Mesenchymal stem cell (in vitro differentiated cells and primary cell): ENCODE data around the gene ITSN1.

Experiments
- DNase-seq: peaks from one replicate; pipeline ENCODE4 v3.0.0-alpha.2; 2013
- H2AFZ ChIP-seq: one replicate; pipeline ENCODE4 v1.6.1; 2013; ENCODE audit warnings: low read depth, mild to moderate bottlenecking, control low read depth, inconsistent platforms, low read length, moderate library complexity
- H2AK5ac ChIP-seq: 2 replicates; pipeline ENCODE4 v1.6.1; 2013; ENCODE audit warnings: low read length, moderate library complexity, mild to moderate bottlenecking, inconsistent platforms; ENCODE audit not compliant: severe bottlenecking
- H2BK120ac ChIP-seq: one replicate; pipeline ENCODE4 v1.6.1; 2013; ENCODE audit warnings: low read depth, mild to moderate bottlenecking, inconsistent platforms, low read length, moderate library complexity
- H2BK12ac ChIP-seq, 2 experiments: one replicate each; pipeline ENCODE4 v1.6.1; 2013; ENCODE audit warnings: inconsistent platforms in 2 of 2, low read length in 2 of 2, mild to moderate bottlenecking in 2 of 2, moderate library complexity in 2 of 2, control low read depth in 1 of 2
- H2BK15ac ChIP-seq: one replicate; pipeline ENCODE4 v1.6.1; 2013; ENCODE audit warnings: mild to moderate bottlenecking, low read depth, inconsistent platforms; ENCODE audit not compliant: poor library complexity, severe bottlenecking
- H2BK5ac ChIP-seq: 2 replicates; pipeline ENCODE4 v1.6.1; 2013; ENCODE audit warnings: low read depth, mild to moderate bottlenecking, low read length, control low read depth, inconsistent platforms; ENCODE audit not compliant: poor library complexity, severe bottlenecking
- H3K14ac ChIP-seq, 2 experiments: one replicate each; pipeline ENCODE4 v1.6.1; 2013; ENCODE audit warnings: inconsistent platforms in 2 of 2, low read length in 2 of 2, control low read depth in 1 of 2, mild to moderate bottlenecking in 1 of 2, moderate library complexity in 1 of 2
- H3K18ac ChIP-seq, 2 experiments: one replicate each; pipeline ENCODE4 v1.6.1; 2013; ENCODE audit warnings: inconsistent platforms in 2 of 2, low read length in 2 of 2, control low read depth in 1 of 2, low read depth in 1 of 2, mild to moderate bottlenecking in 1 of 2
- H3K23ac ChIP-seq, 2 experiments: one replicate each; pipeline ENCODE4 v1.6.1; 2013; ENCODE audit warnings: inconsistent platforms in 2 of 2, low read length in 2 of 2, mild to moderate bottlenecking in 2 of 2, moderate library complexity in 2 of 2, control low read depth in 1 of 2
- H3K27ac ChIP-seq: 2 replicates; pipeline ENCODE4 v1.5.1; 2013; ENCODE audit warnings: mild to moderate bottlenecking, moderate library complexity, low read length, control low read depth, inconsistent platforms; ENCODE audit not compliant: poor library complexity, severe bottlenecking
- H3K27me3 ChIP-seq, 2 experiments: 2 replicates each; pipeline versions ENCODE4 v1.6.1 to v1.7.0; 2013; ENCODE audit warnings: low read length in 2 of 2, mild to moderate bottlenecking in 2 of 2, moderate library complexity in 2 of 2, control low read depth in 1 of 2, inconsistent platforms in 1 of 2; ENCODE audit not compliant: control insufficient read depth in 1 of 2, insufficient read depth in 1 of 2
- H3K36me3 ChIP-seq, 2 experiments: 2 replicates each; pipeline versions ENCODE4 v1.6.1 to v1.7.0; 2013; ENCODE audit warnings: low read length in 2 of 2, control low read depth in 1 of 2, inconsistent platforms in 1 of 2, low read depth in 1 of 2, mild to moderate bottlenecking in 1 of 2; ENCODE audit not compliant: insufficient read depth in 2 of 2, control insufficient read depth in 1 of 2
- H3K4ac ChIP-seq, 2 experiments: one replicate each; pipeline ENCODE4 v1.6.1; 2013; ENCODE audit warnings: inconsistent platforms in 2 of 2, low read length in 2 of 2, mild to moderate bottlenecking in 2 of 2, moderate library complexity in 2 of 2, control low read depth in 1 of 2, low read depth in 1 of 2
- H3K4me1 ChIP-seq: 2 replicates; pipeline ENCODE4 v1.6.1; 2013; ENCODE audit warnings: low read depth, low read length, control low read depth; ENCODE audit not compliant: control insufficient read depth, insufficient read depth
- H3K4me2 ChIP-seq: 2 replicates; pipeline ENCODE4 v1.6.1; 2013; ENCODE audit warnings: low read length, mild to moderate bottlenecking, inconsistent platforms; ENCODE audit not compliant: poor library complexity, severe bottlenecking
- H3K4me3 ChIP-seq, 2 experiments: 2 replicates each; pipeline versions ENCODE4 v1.5.1 to v1.7.0; 2013; ENCODE audit warnings: low read length in 2 of 2, mild to moderate bottlenecking in 2 of 2, control low read depth in 1 of 2, low read depth in 1 of 2; ENCODE audit not compliant: insufficient read depth in 1 of 2
- H3K79me1 ChIP-seq: replicated peaks from 2 replicates; pipeline ENCODE4 v1.6.1; 2013; ENCODE audit warnings: mild to moderate bottlenecking, control low read depth, low read length, inconsistent platforms; ENCODE audit not compliant: poor library complexity, severe bottlenecking
- H3K9ac ChIP-seq: 2 replicates; pipeline ENCODE4 v1.7.0; 2013; ENCODE audit warnings: mild to moderate bottlenecking, low read length, moderate library complexity
- H3K9me3 ChIP-seq: 2 replicates; pipeline ENCODE4 v1.7.0; 2013; ENCODE audit warnings: mild to moderate bottlenecking, low read length; ENCODE audit not compliant: control insufficient read depth
- H4K8ac ChIP-seq: one replicate; pipeline ENCODE4 v1.6.1; 2013; ENCODE audit warnings: inconsistent platforms, mild to moderate bottlenecking, low read length, moderate library complexity
- H4K91ac ChIP-seq: one replicate; pipeline ENCODE4 v1.6.1; 2013; ENCODE audit warnings: mild to moderate bottlenecking, low read length, inconsistent platforms
- WGBS: methylation state at CpG from one replicate; pipeline ENCODE4 v1.1.7; 2013; ENCODE audit warnings: mixed read lengths; 5-methylcytosine and 5-hydroxymethylcytosine counted together

Gene ITSN1

DNA sequence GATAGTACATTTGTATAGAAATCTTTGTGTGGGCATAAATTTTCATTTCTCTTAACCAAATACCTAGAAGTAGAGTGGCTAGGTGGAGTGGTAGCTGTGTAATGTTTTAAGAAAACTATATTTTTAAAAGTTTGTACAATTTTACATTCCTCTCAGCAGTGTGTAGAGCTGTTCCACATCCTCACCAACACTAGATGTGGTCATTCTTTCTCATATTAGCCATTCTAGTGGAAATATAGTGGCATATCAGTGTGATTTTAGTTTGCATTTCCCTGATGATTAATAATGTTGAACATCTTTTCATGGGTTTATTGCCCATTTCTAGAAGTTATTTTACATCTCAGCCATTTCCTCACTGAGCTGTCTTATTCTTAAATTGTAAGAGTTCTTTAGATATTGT, 65.5 kb downstream of the ITSN1 start:
- no peak overlapping the region for H2BK12ac ChIP-seq

DNA sequence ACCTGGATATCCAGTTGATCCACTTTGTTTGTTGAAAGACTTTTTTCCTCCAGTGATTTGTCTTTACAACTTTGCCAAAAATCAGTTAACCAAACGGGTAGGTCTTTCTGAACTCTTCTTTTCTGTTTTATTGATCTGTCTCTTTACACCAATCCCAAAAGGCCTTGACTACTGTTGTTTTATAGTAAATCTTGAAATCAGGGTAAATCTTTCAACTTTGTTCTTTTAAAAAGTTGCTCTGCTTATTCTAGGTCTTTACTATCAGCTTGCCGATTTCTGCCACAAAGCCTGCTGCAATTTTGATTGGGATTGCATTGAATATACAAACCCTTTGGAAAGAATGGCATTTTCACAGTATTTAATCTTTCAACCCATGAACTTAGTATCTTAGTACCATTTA, 66.6 kb downstream of the ITSN1 start:
- Histone ChIP-seq H3K14ac (no peak overlapping the region), H2BK120ac (no peak overlapping the region), H3K9me3 (no peaks in the 10 kb centered on the region), H2AFZ (no peak overlapping the region), H2BK5ac (no peak overlapping the region), H3K9ac (no peak overlapping the region), H4K8ac (no peak overlapping the region), H3K4ac (no peak overlapping the region), H3K36me3 (peaks cover 0 to 3% of the 10 kb centered on the region in 2 experiments), H3K79me1 (peaks cover 6% of the 10 kb centered on the region), H3K27ac (no peak overlapping the region), H3K4me3 (no peak overlapping the region), H4K91ac (no peak overlapping the region), H3K4me2 (no peak overlapping the region), H3K27me3 (no peaks in the 10 kb centered on the region), H3K4me1 (peaks cover 3% of the 10 kb centered on the region), H2BK15ac (no peak overlapping the region), H3K18ac (no peak overlapping the region), H2AK5ac (no peak overlapping the region), H2BK12ac (no peak overlapping the region), H3K23ac (no peak overlapping the region)
- 92% methylated on average over 2 of the region's 2 CpGs for WGBS
- DNase-seq: no peak

More for the DNA sequence above, 65.5 kb downstream of the ITSN1 start:
- Histone ChIP-seq H3K9me3 (no peaks in the 10 kb centered on the region), H3K27ac (no peak overlapping the region), H3K36me3 (peaks cover 0 to 3% of the 10 kb centered on the region in 2 experiments), H2BK120ac (no peak overlapping the region), H3K4ac (no peak overlapping the region), H3K4me2 (no peak overlapping the region), H2AFZ (no peak overlapping the region), H3K14ac (no peak overlapping the region), H2AK5ac (no peak overlapping the region), H3K9ac (no peak overlapping the region), H4K8ac (no peak overlapping the region), H4K91ac (no peak overlapping the region), H3K27me3 (no peaks in the 10 kb centered on the region), H3K18ac (no peak overlapping the region), H3K4me1 (peaks cover 5% of the 10 kb centered on the region), H3K79me1 (peaks cover 4% of the 10 kb centered on the region), H3K23ac (no peak overlapping the region), H2BK5ac (no peak overlapping the region), H2BK15ac (no peak overlapping the region), H3K4me3 (no peak overlapping the region)
- no peak for DNase-seq

DNA sequence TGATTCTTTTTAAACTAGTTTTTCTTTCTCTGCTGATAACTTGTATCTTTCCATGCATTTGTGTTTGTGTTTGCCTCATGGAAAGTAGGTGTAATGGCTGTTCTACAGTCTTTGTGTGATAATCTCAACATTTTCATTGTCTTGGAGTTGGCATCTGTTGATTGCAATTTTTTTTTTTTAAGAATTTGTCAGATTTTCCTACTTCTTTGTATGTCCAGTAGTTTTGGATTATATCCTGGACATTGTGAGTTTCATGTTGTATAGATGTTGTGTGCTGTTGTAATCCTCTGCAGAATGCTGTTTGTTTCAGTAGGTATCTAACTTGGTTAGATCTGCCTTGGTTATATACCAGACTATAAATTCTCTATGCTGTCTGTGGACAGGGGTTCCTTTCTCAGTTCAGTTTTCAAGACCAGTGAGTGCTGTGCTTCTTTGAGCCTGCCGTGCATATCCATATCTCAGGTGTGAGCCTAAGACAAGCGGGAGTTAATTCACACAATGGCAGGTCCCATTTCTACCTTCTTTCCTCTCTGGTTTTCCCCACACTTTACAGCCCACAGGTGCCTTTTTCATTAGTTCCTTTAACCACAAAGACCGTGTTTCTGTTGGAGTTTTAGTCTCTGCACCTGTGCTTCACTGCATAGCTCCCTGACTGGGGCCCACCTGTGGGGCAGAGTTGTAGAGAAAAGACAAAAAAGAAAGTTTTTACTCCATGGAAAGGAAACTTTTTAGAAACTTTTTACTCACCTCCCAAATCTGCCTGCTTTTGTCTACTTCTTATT, 69.9 kb downstream of the ITSN1 start:
- Histone ChIP-seq H2AK5ac (no peak overlapping the region), H4K8ac (no peak overlapping the region), H2BK5ac (no peak overlapping the region), H3K14ac (no peak overlapping the region), H2BK120ac (no peak overlapping the region), H4K91ac (no peak overlapping the region), H3K18ac (no peak overlapping the region), H3K36me3 (peaks cover 0 to 3% of the 10 kb centered on the region in 2 experiments), H3K4me2 (no peak overlapping the region), H2BK15ac (no peak overlapping the region), H3K9ac (no peak overlapping the region), H3K4ac (no peak overlapping the region), H3K4me1 (peaks cover 2% of the 10 kb centered on the region), H3K27ac (no peak overlapping the region), H3K23ac (no peak overlapping the region), H3K9me3 (no peaks in the 10 kb centered on the region), H2BK12ac (no peak overlapping the region), H3K27me3 (no peaks in the 10 kb centered on the region), H3K4me3 (no peak overlapping the region), H3K79me1 (peaks cover 17% of the 10 kb centered on the region), H2AFZ (no peak overlapping the region)
- 85% methylated on average over 3 of the region's 3 CpGs for WGBS
- no peak for DNase-seq

GRCh38 chr21:33721081-33721480, 78.8 kb downstream of the ITSN1 start:
- WGBS: 100% methylated on average over 1 of the region's 2 CpGs
- no peak overlapping the region for H3K14ac ChIP-seq
- no peak overlapping the region for H3K4me2 ChIP-seq
- H3K18ac ChIP-seq: no peak overlapping the region
- no peaks in the 10 kb centered on the region for H3K9me3 ChIP-seq
- H3K79me1 ChIP-seq: peaks cover 15% of the 10 kb centered on the region
- no peak overlapping the region for H3K9ac ChIP-seq
- H3K27ac ChIP-seq: no peak overlapping the region
- H3K23ac ChIP-seq: no peak overlapping the region
- H3K4me1 ChIP-seq: no peaks in the 10 kb centered on the region
- H2AFZ ChIP-seq: no peak overlapping the region
- no peak overlapping the region for H3K4me3 ChIP-seq
- H2AK5ac ChIP-seq: no peak overlapping the region
- DNase-seq: no peak
- no peak overlapping the region for H2BK5ac ChIP-seq
- no peak overlapping the region for H2BK12ac ChIP-seq
- no peak overlapping the region for H2BK120ac ChIP-seq
- H4K8ac ChIP-seq: no peak overlapping the region
- H4K91ac ChIP-seq: no peak overlapping the region
- H3K36me3 ChIP-seq: peaks cover 14 to 44% of the 10 kb centered on the region in 2 experiments
- H3K4ac ChIP-seq: no peak overlapping the region
- no peaks in the 10 kb centered on the region for H3K27me3 ChIP-seq
- no peak overlapping the region for H2BK15ac ChIP-seq
